GM21723 (cell line): ENCODE results near the gene HSPG2.

Experiments used
- ATAC-seq: cut with Tn5 transposase; IDR thresholded peaks from one replicate; pipeline ENCODE4 v1.9.1; 2021; ENCODE audit warnings: mild to moderate bottlenecking, moderate library complexity; ENCODE audit not compliant: unreplicated experiment

HSPG2 gene

GRCh38 chr1:21849909-21850576 is 87.1 kb downstream of the HSPG2 start:
- no peak for ATAC-seq

- ATAC-seq, result no peak
Measured at GRCh38 chr1:21848524-21849174, 88.5 kb downstream of the HSPG2 start.

GRCh38 chr1:21847223-21848205 is 89.6 kb downstream of the HSPG2 start:
- no peak for ATAC-seq

- no peak for ATAC-seq
Measured at GRCh38 chr1:21845646-21846641, 91.2 kb downstream of the HSPG2 start.

DNA sequence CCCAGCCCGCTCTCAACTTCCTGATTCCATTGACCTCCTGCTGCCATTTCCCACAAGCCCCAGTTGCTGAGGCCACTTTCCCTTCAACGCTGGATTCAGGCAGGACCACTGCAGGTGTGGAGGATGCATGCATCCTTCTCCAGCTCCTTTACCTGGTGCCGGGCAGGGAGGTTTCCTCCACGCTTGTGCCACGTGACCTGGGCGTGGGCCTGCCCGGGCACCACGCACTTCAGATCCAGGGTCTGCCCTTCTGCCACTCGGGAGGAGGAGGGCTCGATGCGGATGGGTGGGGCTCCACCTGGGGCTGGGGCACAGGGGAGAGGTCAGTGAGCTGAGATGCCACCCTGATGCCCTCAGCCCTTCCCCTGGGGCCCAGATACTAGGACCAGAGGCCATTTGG is 93.1 kb downstream of the HSPG2 start:
- no peak for ATAC-seq

DNA sequence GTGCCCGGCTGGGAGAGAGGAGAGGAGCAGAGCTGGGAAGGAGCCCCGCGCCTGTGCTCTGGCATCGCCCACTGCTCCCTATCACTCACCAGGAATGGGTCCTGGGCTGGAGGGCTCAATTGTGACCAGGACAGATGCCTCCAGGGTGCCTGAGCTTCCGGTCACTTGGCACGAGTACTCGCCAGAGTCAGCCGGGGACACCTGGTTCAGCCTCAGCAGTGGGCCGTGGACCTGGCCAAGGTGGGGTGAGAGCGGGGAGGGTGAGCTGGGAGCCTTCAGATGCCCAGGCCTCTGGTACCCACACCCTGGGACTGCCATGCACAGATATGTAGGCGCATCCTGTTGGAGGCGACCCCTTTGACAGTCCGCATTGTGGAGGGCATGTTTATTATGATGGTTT is 93.9 kb downstream of the HSPG2 start:
- ATAC-seq, result no peak

GRCh38 chr1:21842606-21843162 is 94.4 kb downstream of the HSPG2 start:
- ATAC-seq, result no peak

DNA sequence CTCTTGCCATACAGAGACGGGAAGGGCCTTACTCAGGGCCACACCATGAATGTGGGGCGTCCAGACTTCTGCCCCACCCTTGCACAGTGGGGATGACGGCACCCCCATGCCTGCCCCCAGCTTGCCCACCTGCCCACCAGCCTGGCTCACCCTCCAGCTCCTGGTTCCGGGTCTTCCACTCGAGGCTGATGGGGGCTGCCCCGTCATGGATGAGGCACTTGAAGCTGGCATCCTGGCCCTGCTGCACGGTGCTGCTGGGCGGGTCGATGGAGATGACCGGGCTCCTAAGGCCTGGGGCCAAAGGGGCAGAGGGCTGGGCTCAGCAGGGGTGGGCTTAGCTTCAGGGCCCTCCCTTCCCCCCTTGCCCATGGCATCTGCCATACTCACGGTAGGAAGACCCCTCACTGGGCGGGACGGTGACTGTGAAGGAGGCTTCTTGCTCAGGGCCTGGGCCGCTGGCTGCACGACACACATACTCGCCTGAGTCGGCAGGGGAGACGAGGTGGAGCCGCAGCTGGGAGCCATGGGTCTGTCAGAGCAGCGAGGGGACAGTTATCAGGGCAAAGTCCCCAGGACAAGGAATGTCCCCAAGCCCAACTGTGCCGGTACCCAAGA is 95.2 kb downstream of the HSPG2 start:
- ATAC-seq, result no peak

- ATAC-seq, result no peak
Measured at GRCh38 chr1:21840981-21841380, 96.1 kb downstream of the HSPG2 start.

- ATAC-seq, result no peak
Measured at GRCh38 chr1:21839337-21840037, 97.6 kb downstream of the HSPG2 start.

- no peak for ATAC-seq
Measured at GRCh38 chr1:21838359-21839157, 98.6 kb downstream of the HSPG2 start.

DNA sequence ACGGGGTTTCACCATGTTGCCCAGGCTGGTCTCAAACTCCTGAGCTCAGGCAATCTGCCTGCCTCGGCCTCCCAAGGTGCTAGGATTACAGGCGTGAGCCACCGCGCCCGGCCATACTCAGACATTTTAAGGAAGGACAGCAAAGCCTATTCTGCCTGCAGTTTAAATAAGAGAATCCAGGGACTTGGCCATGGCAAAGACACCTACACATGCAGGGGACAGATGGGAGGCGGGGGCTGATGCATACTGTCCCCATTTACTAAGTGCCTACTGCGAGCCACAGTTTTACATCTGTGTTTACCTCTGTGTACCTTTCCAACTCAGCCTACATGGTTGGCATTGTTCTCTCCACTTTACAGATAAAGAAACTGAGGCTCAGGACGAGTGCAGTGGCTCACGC is 99.6 kb downstream of the HSPG2 start:
- no peak for ATAC-seq

GRCh38 chr1:21836729-21837128 is 100.4 kb downstream of the HSPG2 start:
- no peak for ATAC-seq

DNA sequence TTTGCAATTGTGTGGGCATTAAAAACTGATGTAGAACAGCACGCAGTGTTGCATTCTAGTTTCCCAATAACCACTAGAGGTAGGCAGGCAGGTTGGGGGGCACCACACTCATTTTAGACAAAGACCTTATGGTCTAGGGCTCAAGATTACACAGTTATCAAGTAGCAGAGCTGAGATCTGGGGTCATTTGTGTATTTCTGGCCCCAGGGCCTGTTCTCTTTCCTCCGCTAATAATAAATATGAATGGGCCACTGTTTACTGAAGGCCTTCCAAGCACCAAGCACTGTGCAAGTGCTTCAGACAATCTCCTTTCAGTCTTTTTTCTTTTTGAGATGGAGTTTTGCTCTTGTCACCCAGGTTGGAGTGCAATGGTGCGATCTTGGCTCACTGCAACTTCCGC is 101.1 kb downstream of the HSPG2 start:
- no peak for ATAC-seq

- no peak for ATAC-seq
Measured at GRCh38 chr1:21834666-21835065, 102.4 kb downstream of the HSPG2 start.

- ATAC-seq, result no peak
Measured at GRCh38 chr1:21834094-21834493, 103.0 kb downstream of the HSPG2 start.

- no peak for ATAC-seq
Measured at GRCh38 chr1:21833392-21833976, 103.6 kb downstream of the HSPG2 start.

GRCh38 chr1:21831454-21831970 is 105.6 kb downstream of the HSPG2 start:
- no peak for ATAC-seq
